ENCODE measurements around the gene DENND1A. TPM values are rescaled to one million over a fixed set of nuclear protein-coding genes. Genes with fewer than 3 reads are reported as not detected.

DENND1A gene
- total and polyA plus RNA-seq, 2 donors: 6.7 to 9.2 TPM

DNA sequence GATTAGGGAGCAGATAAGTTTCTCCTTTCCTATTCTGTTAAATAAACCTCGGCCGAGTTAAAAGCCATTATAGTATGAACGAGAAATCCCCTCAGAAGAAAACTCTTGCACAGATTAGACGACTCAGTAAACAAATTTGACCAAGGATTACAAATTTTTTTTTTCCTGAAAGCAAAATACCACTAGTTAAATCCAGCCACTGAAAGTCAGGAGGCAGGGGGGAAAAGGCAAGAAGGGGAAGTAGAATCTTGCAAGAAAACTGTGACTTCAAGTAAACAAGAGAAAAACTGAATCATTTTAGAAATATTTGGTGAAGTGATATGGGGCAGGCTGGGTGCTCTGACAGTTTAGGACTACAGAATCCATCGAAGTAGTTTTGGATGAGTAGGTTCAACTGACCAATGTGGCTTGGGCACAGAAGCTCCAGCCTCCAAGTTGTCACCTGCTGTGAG lies 251.0 kb downstream of the DENND1A start:
- peaks cover 0 to 10% of the 10 kb centered on the region in 2 donors for H3K9me3 ChIP-seq (ENCODE audit: control insufficient read depth in 2 of 2, insufficient read depth in 1 of 2, low read length in 1 of 2)
- no peaks in the 10 kb centered on the region for H3K36me3 ChIP-seq (ENCODE audit: control insufficient read depth in 2 of 2, insufficient read depth in 2 of 2, low read length in 1 of 2)
- 91% methylated on average over 5 of the region's 5 CpGs for WGBS
- peak overlapping the region in 1 of 2 donors; percentile 80 for H3K27ac ChIP-seq (ENCODE audit: low read depth in 1 of 2, low read length in 1 of 2)
- peaks cover 0 to 33% of the 10 kb centered on the region in 2 donors for H3K4me1 ChIP-seq (ENCODE audit: control insufficient read depth in 2 of 2, insufficient read depth in 2 of 2, low read length in 2 of 2)
- no peak overlapping the region for H3K4me3 ChIP-seq (ENCODE audit: low read length in 2 of 2)
- DNase-seq (ENCODE audit: low read depth in 6 of 9, low spot score in 9 of 9): peak in 1 of 9 donors; percentile 9
- H3K27me3 ChIP-seq (ENCODE audit: control insufficient read depth in 2 of 2, insufficient read depth in 1 of 2, low read length in 1 of 2): no peaks in the 10 kb centered on the region

DNA sequence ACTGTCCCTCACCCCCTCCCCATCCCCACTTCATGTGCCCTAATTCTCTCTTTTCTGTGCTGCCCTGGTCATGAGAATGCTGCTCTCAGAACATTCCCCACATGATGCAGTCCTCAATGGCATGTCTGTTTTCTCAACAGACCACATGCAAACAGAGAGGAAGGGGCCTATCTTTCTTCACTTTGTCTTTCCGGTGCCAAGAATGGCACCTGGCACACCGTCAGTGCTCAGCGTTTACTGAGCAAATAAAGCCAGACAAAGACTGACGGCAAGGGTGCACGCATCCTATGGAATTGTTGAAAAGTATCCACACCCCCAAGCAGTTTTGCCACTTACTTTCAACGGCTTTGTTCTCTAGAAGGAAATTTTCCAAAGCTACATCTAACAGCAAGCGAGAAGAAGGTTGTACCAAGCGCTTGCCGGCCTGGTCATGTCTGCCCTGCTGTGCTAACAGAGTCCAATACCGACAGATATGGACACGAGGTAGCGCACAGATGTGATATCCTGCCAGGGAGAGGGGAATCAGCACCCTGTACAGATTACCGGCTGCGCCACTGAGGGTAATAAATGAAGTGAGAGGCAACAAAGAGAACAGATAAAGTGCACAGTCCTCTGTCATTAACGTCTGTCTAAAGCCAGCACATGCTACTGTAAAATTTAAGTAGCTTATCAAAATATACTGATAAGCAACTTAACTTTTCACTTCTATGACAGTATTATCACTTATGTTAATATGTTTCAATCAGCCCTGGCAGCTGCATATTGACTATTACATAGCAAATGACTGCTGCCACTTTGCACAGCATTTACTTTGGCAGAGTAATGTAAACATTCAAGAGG lies 251.7 kb downstream of the DENND1A start:
- Histone ChIP-seq H3K9me3 (ENCODE audit: control insufficient read depth in 2 of 2, insufficient read depth in 1 of 2, low read length in 1 of 2) (peaks cover 0 to 10% of the 10 kb centered on the region in 2 donors), H3K36me3 (ENCODE audit: control insufficient read depth in 2 of 2, insufficient read depth in 2 of 2, low read length in 1 of 2) (no peaks in the 10 kb centered on the region), H3K4me1 (ENCODE audit: control insufficient read depth in 2 of 2, insufficient read depth in 2 of 2, low read length in 2 of 2) (peaks cover 0 to 33% of the 10 kb centered on the region in 2 donors), H3K27me3 (ENCODE audit: control insufficient read depth in 2 of 2, insufficient read depth in 1 of 2, low read length in 1 of 2) (no peaks in the 10 kb centered on the region), H3K27ac (ENCODE audit: low read depth in 1 of 2, low read length in 1 of 2) (peak overlapping the region in 1 of 2 donors; percentile 80), H3K4me3 (ENCODE audit: low read length in 2 of 2) (no peak overlapping the region)
- 95% methylated on average over 15 of the region's 15 CpGs for WGBS
- peak in 4 of 9 donors; percentile 5 to 69 (median 35) for DNase-seq (ENCODE audit: low read depth in 6 of 9, low spot score in 9 of 9)

DNA sequence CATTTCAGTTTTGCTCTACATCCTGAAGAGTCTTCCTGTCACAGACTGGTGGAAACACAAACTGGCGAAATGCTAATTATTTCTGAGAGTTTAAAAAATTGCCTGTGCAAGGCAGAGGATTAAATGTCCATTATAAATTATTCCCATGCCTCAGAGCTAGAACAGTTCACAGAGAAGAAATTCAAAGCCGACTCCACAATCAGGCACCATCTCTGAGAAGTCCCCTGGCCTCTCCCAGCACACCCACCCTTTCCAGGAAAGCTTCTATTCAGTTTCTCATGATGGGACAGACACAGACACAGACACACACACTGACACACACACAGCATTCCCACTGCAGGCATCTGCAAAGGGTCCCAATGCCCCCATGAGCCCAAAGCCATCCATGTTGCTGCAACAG lies 253.1 kb downstream of the DENND1A start:
- 97% methylated on average over 2 of the region's 2 CpGs for WGBS
- DNase-seq (ENCODE audit: low read depth in 6 of 9, low spot score in 9 of 9): no peak
- Histone ChIP-seq H3K4me3 (ENCODE audit: low read length in 2 of 2) (no peak overlapping the region), H3K4me1 (ENCODE audit: control insufficient read depth in 2 of 2, insufficient read depth in 2 of 2, low read length in 2 of 2) (peaks cover 0 to 33% of the 10 kb centered on the region in 2 donors), H3K9me3 (ENCODE audit: control insufficient read depth in 2 of 2, insufficient read depth in 1 of 2, low read length in 1 of 2) (peaks cover 0 to 10% of the 10 kb centered on the region in 2 donors), H3K36me3 (ENCODE audit: control insufficient read depth in 2 of 2, insufficient read depth in 2 of 2, low read length in 1 of 2) (no peaks in the 10 kb centered on the region), H3K27me3 (ENCODE audit: control insufficient read depth in 2 of 2, insufficient read depth in 1 of 2, low read length in 1 of 2) (no peaks in the 10 kb centered on the region), H3K27ac (ENCODE audit: low read depth in 1 of 2, low read length in 1 of 2) (no peak overlapping the region)

DNA sequence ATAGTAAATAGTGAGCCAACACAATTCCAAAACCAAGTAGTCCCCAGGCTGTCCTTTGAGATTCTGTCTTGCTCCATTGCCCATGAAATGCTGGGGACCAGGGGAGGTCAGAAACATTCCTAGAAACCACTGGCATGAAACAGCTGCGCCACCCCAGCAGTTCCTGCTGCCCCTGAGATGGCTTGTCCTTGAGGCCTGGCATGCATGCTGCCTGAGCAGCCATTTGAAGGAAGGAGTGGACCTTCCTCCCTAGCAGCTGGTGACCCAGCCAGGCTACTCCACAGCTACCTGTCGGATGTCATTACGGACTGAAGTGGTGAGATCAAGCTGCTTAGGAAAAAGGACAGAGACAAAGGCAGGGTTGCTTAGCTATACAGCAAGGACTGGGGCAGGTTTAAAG lies 260.6 kb downstream of the DENND1A start:
- DNase-seq (ENCODE audit: low read depth in 6 of 9, low spot score in 9 of 9): no peak
- H3K4me1 ChIP-seq (ENCODE audit: control insufficient read depth in 2 of 2, insufficient read depth in 2 of 2, low read length in 2 of 2): no peaks in the 10 kb centered on the region
- WGBS: 79% methylated on average over 3 of the region's 3 CpGs

DNA sequence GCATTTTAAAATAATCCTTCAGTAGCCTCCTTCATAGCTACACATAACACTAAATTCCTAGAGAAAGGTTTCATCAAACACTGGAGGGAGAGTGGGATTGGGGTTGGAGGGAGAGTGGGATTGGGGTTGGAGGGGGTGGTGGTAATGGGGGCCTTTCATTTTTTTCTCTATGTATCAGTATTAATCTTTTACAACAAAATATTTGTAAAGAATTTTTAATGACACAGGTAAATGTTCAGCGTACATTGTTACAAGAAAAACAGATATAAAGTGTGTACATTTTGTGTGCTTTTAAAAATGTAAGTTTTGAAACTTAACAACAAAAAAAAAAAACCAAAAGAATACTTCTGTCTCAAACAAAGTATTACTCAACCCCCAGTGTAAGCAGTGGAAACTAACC lies 266.4 kb downstream of the DENND1A start:
- no peak for DNase-seq (ENCODE audit: low read depth in 6 of 9, low spot score in 9 of 9)
- 97% methylated on average over 1 of the region's 1 CpG for WGBS
- peaks cover 0 to 2% of the 10 kb centered on the region in 2 donors for H3K9me3 ChIP-seq (ENCODE audit: control insufficient read depth in 2 of 2, insufficient read depth in 1 of 2, low read length in 1 of 2)
- no peak overlapping the region for H3K4me3 ChIP-seq (ENCODE audit: low read length in 2 of 2)
- no peak overlapping the region for H3K27ac ChIP-seq (ENCODE audit: low read depth in 1 of 2, low read length in 1 of 2)
- H3K27me3 ChIP-seq (ENCODE audit: control insufficient read depth in 2 of 2, insufficient read depth in 1 of 2, low read length in 1 of 2): no peaks in the 10 kb centered on the region
- no peaks in the 10 kb centered on the region for H3K36me3 ChIP-seq (ENCODE audit: control insufficient read depth in 2 of 2, insufficient read depth in 2 of 2, low read length in 1 of 2)
- no peaks in the 10 kb centered on the region for H3K4me1 ChIP-seq (ENCODE audit: control insufficient read depth in 2 of 2, insufficient read depth in 2 of 2, low read length in 2 of 2)

More for the DNA sequence above, 260.6 kb downstream of the DENND1A start:
- H3K27ac ChIP-seq (ENCODE audit: low read depth in 1 of 2, low read length in 1 of 2): no peak overlapping the region
- no peaks in the 10 kb centered on the region for H3K36me3 ChIP-seq (ENCODE audit: control insufficient read depth in 2 of 2, insufficient read depth in 2 of 2, low read length in 1 of 2)
- H3K27me3 ChIP-seq (ENCODE audit: control insufficient read depth in 2 of 2, insufficient read depth in 1 of 2, low read length in 1 of 2): no peaks in the 10 kb centered on the region
- no peaks in the 10 kb centered on the region for H3K9me3 ChIP-seq (ENCODE audit: control insufficient read depth in 2 of 2, insufficient read depth in 1 of 2, low read length in 1 of 2)
- H3K4me3 ChIP-seq (ENCODE audit: low read length in 2 of 2): no peak overlapping the region

DNA sequence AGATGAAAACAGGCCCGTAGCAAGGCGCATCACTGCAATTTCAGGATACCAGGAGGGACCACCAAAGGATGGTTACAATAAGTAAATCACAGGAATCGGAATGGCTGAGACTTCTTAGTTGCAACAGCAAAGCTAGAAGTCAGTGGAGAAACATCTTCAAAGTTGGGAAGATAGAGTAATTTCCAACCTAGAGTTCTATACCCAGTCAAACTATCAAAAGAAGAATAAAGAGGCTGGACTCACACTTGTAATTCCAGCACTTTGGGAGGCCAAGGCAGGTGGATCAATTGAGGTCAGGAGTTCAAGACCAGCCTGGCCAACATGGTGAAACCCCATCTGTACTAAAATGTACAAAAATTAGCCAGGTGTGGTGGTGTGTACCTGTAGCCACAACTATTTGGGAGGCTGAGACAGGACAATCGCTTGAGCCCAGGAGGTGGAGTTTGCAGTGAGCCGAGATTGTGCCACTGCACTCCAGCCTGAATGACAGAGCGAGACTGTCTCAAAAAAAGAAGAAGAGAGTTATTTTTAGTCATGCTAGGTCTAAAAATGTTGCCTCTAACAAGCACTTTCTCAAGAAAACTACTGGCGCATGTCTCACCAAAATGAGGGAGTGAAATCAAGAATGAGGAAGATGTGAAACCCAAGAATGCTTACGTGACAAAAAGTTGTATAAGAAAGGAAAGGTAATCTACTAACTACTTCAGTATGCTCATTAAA lies 267.7 kb downstream of the DENND1A start:
- peaks cover 0 to 2% of the 10 kb centered on the region in 2 donors for H3K9me3 ChIP-seq (ENCODE audit: control insufficient read depth in 2 of 2, insufficient read depth in 1 of 2, low read length in 1 of 2)
- H3K4me3 ChIP-seq (ENCODE audit: low read length in 2 of 2): no peak overlapping the region
- H3K27me3 ChIP-seq (ENCODE audit: control insufficient read depth in 2 of 2, insufficient read depth in 1 of 2, low read length in 1 of 2): no peaks in the 10 kb centered on the region
- no peaks in the 10 kb centered on the region for H3K36me3 ChIP-seq (ENCODE audit: control insufficient read depth in 2 of 2, insufficient read depth in 2 of 2, low read length in 1 of 2)
- WGBS: 97% methylated on average over 8 of the region's 8 CpGs
- no peaks in the 10 kb centered on the region for H3K4me1 ChIP-seq (ENCODE audit: control insufficient read depth in 2 of 2, insufficient read depth in 2 of 2, low read length in 2 of 2)
- no peak overlapping the region for H3K27ac ChIP-seq (ENCODE audit: low read depth in 1 of 2, low read length in 1 of 2)
- DNase-seq (ENCODE audit: low read depth in 6 of 9, low spot score in 9 of 9): no peak

DNA sequence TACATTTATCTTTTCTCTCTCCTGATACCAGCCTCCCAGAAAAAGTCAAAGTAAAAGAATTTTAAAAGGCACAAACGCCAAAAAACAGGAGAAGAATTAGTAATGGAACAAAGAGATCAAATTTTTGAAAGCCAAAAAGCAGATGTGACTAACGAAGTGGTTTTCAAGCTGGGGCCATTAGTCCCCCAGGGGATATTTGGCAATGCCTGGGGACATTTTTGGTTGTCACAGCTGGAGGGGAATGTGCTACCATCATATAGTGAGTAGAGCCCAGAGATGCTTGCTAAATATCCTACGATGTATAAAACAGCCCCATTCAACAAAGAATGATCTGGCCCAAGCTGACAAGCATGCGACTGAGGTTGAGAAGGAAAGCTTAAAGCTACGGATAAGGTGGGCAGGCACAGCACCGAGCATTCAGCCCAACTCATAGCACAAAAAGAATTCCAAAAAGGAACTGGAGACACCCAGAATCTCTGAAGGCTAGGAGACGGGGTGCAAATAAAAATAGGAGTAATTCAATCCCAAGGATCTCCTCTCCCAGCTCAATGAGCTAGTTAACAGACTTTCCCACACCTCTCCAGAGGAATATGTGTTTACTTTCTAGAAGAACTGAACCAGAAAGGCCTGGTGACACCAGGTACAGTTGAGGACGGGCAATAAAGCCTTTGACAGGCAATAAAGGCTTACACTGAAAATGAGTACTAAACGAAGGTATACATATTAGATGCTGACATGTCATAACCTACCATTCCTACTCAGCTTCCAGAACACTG lies 269.0 kb downstream of the DENND1A start:
- DNase-seq (ENCODE audit: low read depth in 6 of 9, low spot score in 9 of 9): no peak
- no peaks in the 10 kb centered on the region for H3K36me3 ChIP-seq (ENCODE audit: control insufficient read depth in 2 of 2, insufficient read depth in 2 of 2, low read length in 1 of 2)
- H3K9me3 ChIP-seq (ENCODE audit: control insufficient read depth in 2 of 2, insufficient read depth in 1 of 2, low read length in 1 of 2): peaks cover 0 to 2% of the 10 kb centered on the region in 2 donors
- H3K4me1 ChIP-seq (ENCODE audit: control insufficient read depth in 2 of 2, insufficient read depth in 2 of 2, low read length in 2 of 2): no peaks in the 10 kb centered on the region
- H3K27ac ChIP-seq (ENCODE audit: low read depth in 1 of 2, low read length in 1 of 2): no peak overlapping the region
- 96% methylated on average over 9 of the region's 9 CpGs for WGBS
- no peaks in the 10 kb centered on the region for H3K27me3 ChIP-seq (ENCODE audit: control insufficient read depth in 2 of 2, insufficient read depth in 1 of 2, low read length in 1 of 2)
- H3K4me3 ChIP-seq (ENCODE audit: low read length in 2 of 2): no peak overlapping the region

DNA sequence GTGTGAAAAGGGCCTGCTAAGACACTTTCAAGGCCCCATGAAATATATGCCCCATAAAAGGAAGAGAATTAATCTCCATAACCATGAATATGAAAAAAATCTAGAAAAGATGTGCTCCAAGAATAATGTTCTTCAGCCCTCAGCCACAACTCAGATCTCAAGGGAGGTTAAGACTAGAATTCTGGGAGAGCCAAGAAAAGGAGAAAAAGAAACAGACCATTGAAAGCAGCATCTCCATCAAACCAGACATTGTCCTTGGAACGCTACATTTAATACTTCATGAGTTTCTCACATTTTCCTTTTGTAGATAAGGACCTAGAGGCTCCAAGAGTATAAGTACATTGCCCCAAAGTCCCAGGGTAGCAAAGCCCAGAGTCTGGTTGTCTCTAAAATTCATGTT lies 270.6 kb downstream of the DENND1A start:
- no peak for DNase-seq (ENCODE audit: low read depth in 6 of 9, low spot score in 9 of 9)
- no peaks in the 10 kb centered on the region for H3K27me3 ChIP-seq (ENCODE audit: control insufficient read depth in 2 of 2, insufficient read depth in 1 of 2, low read length in 1 of 2)
- no peaks in the 10 kb centered on the region for H3K4me1 ChIP-seq (ENCODE audit: control insufficient read depth in 2 of 2, insufficient read depth in 2 of 2, low read length in 2 of 2)
- no peak overlapping the region for H3K4me3 ChIP-seq (ENCODE audit: low read length in 2 of 2)
- H3K27ac ChIP-seq (ENCODE audit: low read depth in 1 of 2, low read length in 1 of 2): no peak overlapping the region
- no peaks in the 10 kb centered on the region for H3K36me3 ChIP-seq (ENCODE audit: control insufficient read depth in 2 of 2, insufficient read depth in 2 of 2, low read length in 1 of 2)
- WGBS: 97% methylated on average over 1 of the region's 1 CpG
- H3K9me3 ChIP-seq (ENCODE audit: control insufficient read depth in 2 of 2, insufficient read depth in 1 of 2, low read length in 1 of 2): peaks cover 0 to 2% of the 10 kb centered on the region in 2 donors
